ENCODE measurements around the gene ID3. TPM values are rescaled to one million over a fixed set of nuclear protein-coding genes. Genes with fewer than 3 reads are reported as not detected.

Gene ID3
- polyA plus RNA-seq, 1 of the 3 experiments (the other 2 are of a cell fraction), result 504 TPM

- Histone ChIP-seq H3K4me3 (ENCODE audit: low read depth in 2 of 2, low read length in 1 of 2) (no peak overlapping the region), H3K79me2 (ENCODE audit: insufficient read depth) (no peaks in the 10 kb centered on the region), H3F3A (replicated peaks; ENCODE audit: insufficient read depth) (peaks cover 4% of the 10 kb centered on the region), H3K27me3 (ENCODE audit: insufficient read depth) (no peaks in the 10 kb centered on the region), H3K9me2 (no peaks in the 10 kb centered on the region), H3K27ac (ENCODE audit: low read depth in 2 of 2, low read length in 1 of 2) (no peak overlapping the region), H3K36me3 (replicated peaks in 1 of 2; ENCODE audit: control insufficient read depth in 1 of 2, insufficient read depth in 2 of 2, low read length in 1 of 2) (no peaks in the 10 kb centered on the region), H4K20me1 (ENCODE audit: insufficient read depth) (no peaks in the 10 kb centered on the region), H2AFZ (ENCODE audit: low read depth) (no peak overlapping the region), H3K4me1 (ENCODE audit: control insufficient read depth in 1 of 2, insufficient read depth in 2 of 2, low read depth in 1 of 2, low read length in 1 of 2) (peaks cover 6 to 25% of the 10 kb centered on the region in 2 experiments; a peak in 1 of 4 replicates), H3K9ac (no peak overlapping the region), H3K4me2 (no peak overlapping the region), H3K9me3 (no peaks in the 10 kb centered on the region)
- CTCF ChIA-PET, result interaction anchor here (0.5 to 29.7 kb wide), 5 partner anchors 15 to 139 kb away, joined by 3 to 503 read pairs (median 8); no protein-coding TSS in a partner anchor
- 87% methylated on average over 5 of the region's 5 CpGs for WGBS (ENCODE audit: low lambda C conversion rate)
- TF ChIP-seq REST (IDR thresholded peaks at IDR 0.05; ENCODE audit: low read depth, low read length) (no peak), ZBTB33 (IDR thresholded peaks at IDR 0.05; ENCODE audit: borderline replicate concordance, low read depth) (no peak), YY1 (IDR thresholded peaks at IDR 0.05; ENCODE audit: low read depth) (no peak), FOXJ3 (CRISPR knock-in tag; IDR thresholded peaks at IDR 0.05) (no peak), EZH2phosphoT487 (IDR thresholded peaks at IDR 0.05; ENCODE audit: borderline replicate concordance, low read depth) (no peak), RCOR1 (IDR thresholded peaks at IDR 0.05; ENCODE audit: low read length) (no peak), PBX3 (IDR thresholded peaks at IDR 0.05) (no peak), GATA2 (CRISPR knock-in tag; IDR thresholded peaks at IDR 0.05) (no peak), NRF1 (IDR thresholded peaks at IDR 0.05; ENCODE audit: low read depth, low read length) (no peak)
- POLR2A ChIA-PET, result no interaction called here
- DNase-seq, result no peak
Measured at GRCh38 chr1:23525558-23526250, 33.6 kb downstream of the ID3 start.
